CD4-positive, alpha-beta T cell treated with Interferon alpha-2 for 1 hour (primary cell): Measurements from ENCODE around the gene PWWP2B.
A peak's percentile ranks its signal among the peaks of the same experiment; 100 is the strongest.

Source experiments
- DNase-seq, 2 donors: peaks; one replicate each; pipeline ENCODE4 v3.0.0-alpha.2; 2020 to 2022

Gene PWWP2B

GRCh38 chr10:132449051-132449810 is 52.2 kb downstream of the PWWP2B start:
- peak; percentile 27 to 66 for DNase-seq

GRCh38 chr10:132449811-132450181 is 52.8 kb downstream of the PWWP2B start:
- DNase-seq = no peak

- DNase-seq = no peak
Measured at GRCh38 chr10:132450466-132450824, 53.4 kb downstream of the PWWP2B start.

GRCh38 chr10:132450825-132451505 is 54.0 kb downstream of the PWWP2B start:
- DNase-seq = no peak

GRCh38 chr10:132451506-132452215 is 54.7 kb downstream of the PWWP2B start:
- no peak for DNase-seq

GRCh38 chr10:132452216-132452650 is 55.2 kb downstream of the PWWP2B start:
- DNase-seq = peak in 1 of 2 donors; percentile 13

- peak; percentile 90 to 93 for DNase-seq
Measured at GRCh38 chr10:132452651-132453469, 55.9 kb downstream of the PWWP2B start.

- no peak for DNase-seq
Measured at GRCh38 chr10:132453470-132453861, 56.5 kb downstream of the PWWP2B start.

GRCh38 chr10:132454296-132455198 is 57.5 kb downstream of the PWWP2B start:
- DNase-seq = no peak

GRCh38 chr10:132455441-132455971 is 58.5 kb downstream of the PWWP2B start:
- no peak for DNase-seq

- DNase-seq = no peak
Measured at GRCh38 chr10:132455986-132456847, 59.2 kb downstream of the PWWP2B start.

GRCh38 chr10:132456881-132457280 is 59.9 kb downstream of the PWWP2B start:
- no peak for DNase-seq

- peak in 1 of 2 donors; percentile 33 for DNase-seq
Measured at GRCh38 chr10:132457328-132458070, 60.5 kb downstream of the PWWP2B start.

GRCh38 chr10:132458071-132458585 is 61.1 kb downstream of the PWWP2B start:
- DNase-seq = no peak

GRCh38 chr10:132458586-132459300 is 61.7 kb downstream of the PWWP2B start:
- peak; percentile 49 to 68 for DNase-seq

- DNase-seq = no peak
Measured at GRCh38 chr10:132459301-132460003, 62.5 kb downstream of the PWWP2B start.

GRCh38 chr10:132460071-132460470 is 63.1 kb downstream of the PWWP2B start:
- DNase-seq = no peak

- DNase-seq = no peak
Measured at GRCh38 chr10:132460691-132461090, 63.7 kb downstream of the PWWP2B start.
